Measurements from ENCODE around the gene TAMM41.
A peak's percentile ranks its signal among the peaks of the same experiment; 100 is the strongest.
"Not testable (repeated sequence)": the region's sequence is repeated elsewhere in the genome, so short reads cannot be mapped to it uniquely, and the experiment has no call there.

The TAMM41 gene

DNA sequence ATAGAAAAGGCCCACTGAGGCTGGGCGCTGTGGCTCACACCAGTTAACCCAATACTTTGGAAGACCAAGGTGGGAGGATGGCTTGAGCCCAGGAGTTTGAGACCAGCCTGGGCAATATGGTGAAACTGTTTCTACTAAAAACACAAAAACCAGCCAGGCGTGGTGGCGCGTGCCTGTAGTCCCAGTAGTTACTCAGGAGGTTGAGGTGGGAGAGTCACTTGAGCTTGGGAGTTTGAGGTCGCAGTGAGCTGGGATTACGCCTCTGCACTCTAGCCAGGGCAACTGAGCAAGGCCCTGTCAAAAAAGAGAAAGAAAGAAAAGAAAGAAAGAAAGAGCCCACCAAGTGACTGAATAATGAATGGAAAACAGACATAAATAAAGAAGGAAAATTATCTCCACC is 32.0 kb downstream of the TAMM41 start:
- DNase-seq (ENCODE audit: low read depth in 2 of 2): no peak

GRCh38 chr3:11810276-11810675 is 36.4 kb downstream of the TAMM41 start:
- no peak for DNase-seq (ENCODE audit: low read depth in 2 of 2)

DNA sequence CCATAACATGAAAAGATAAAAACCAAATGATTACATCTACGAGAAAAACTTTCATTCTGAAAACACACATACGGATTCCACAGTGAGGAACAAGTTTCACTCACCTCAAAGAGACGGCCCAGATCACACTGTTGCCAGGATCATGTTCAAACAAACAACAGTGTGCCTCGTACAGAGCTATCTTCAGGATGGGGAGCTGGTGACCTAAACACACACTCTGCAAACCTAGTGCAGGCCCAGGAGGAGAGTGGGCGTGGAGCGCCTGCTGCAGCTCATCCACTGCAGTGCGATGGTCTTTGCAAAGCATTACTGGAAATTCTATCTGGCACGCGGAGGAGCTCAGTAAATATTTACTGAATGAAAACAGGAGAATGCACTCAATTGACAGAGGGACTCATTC is 38.5 kb downstream of the TAMM41 start:
- DNase-seq (ENCODE audit: low read depth in 2 of 2): no peak

GRCh38 chr3:11807686-11808085 is 39.0 kb downstream of the TAMM41 start:
- DNase-seq (ENCODE audit: low read depth in 2 of 2): no peak

DNA sequence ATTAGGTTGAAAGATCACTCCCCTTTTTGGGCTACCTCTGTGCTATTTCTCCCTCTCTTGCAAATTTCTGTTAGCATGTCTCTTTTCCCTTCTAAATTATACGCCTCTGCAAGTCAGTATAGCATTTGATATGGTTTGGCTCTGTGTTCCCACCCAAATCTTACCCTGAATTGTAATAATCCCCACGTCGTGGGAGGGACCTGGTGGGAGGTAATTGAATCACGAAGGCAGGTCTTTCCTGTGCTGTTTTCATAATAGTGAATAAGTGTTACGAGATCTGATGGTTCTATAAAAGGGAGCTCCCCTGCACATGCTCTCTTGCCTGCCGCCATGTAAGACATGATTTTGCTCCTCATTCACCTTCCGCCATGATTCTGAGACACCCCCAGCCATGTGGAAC is 41.0 kb downstream of the TAMM41 start:
- DNase-seq (ENCODE audit: low read depth in 2 of 2): no peak

- no peak for DNase-seq (ENCODE audit: low read depth in 2 of 2)
Observed at GRCh38 chr3:11803977-11804892, 42.5 kb downstream of the TAMM41 start.

GRCh38 chr3:11799791-11800190 is 46.9 kb downstream of the TAMM41 start:
- DNase-seq (ENCODE audit: low read depth in 2 of 2): no peak

DNA sequence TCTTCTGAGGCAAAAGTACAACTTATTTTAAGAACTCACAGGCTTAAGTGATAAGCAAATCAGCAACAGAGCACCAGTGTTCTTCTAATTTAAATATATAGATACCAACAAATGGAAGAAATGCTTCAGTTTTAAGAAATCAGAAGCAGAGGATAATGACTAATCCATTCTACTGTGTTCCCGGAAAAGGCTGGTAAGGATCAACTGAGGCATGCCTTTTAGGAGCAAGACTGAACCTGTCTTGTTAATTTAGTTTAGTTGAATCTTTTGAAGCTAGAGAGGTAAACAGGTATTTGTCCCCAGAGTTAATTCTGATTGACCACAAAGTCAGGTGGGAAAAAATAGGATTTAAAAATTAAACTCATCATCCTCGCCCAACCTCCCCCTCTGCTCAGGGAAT is 51.8 kb downstream of the TAMM41 start:
- DNase-seq (ENCODE audit: low read depth in 2 of 2): no peak

- no peak for DNase-seq (ENCODE audit: low read depth in 2 of 2)
Observed at GRCh38 chr3:11791339-11792200, 55.1 kb downstream of the TAMM41 start.

GRCh38 chr3:11789412-11789811 is 57.3 kb downstream of the TAMM41 start:
- no peak for DNase-seq (ENCODE audit: low read depth in 2 of 2)

DNA sequence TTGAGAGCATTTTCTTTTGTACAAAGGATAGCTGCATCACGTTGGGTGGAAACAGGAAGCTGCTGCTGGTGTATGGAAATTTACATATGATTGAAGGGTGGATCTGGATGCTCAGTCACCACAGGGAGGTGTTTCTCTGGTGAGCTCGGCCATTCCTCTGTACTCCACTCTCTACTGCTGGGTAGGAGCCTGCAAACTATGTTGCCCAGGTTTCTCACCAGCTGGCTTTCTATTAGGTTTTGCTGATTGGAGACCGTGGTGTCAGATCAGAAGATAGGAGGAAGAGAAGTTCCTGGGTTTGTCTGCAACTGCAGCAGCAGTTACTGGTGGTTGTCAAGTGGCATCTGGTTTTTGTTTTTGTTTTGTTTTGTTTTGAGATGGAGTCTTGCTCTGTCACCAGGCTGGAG is 61.7 kb downstream of the TAMM41 start:
- DNase-seq (ENCODE audit: low read depth in 2 of 2): no peak

DNA sequence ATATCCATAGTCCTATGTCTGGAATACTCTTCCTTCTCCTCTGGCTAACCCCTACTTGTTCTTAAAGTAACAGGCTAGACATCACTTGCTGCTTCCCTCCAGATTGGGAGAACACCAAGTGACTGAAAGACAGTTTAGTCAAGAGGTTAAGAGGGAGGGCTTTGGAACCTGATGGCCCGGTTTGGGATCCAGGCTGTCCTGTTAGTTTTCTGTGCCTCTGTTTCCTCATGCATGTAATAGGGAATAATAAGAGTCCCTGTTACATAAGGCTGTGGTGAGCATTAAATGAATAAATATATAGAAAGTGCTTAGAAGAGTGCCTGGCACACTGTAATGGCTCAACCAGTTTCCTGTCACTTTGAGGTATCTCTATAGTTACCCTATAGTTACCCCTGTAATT is 66.3 kb downstream of the TAMM41 start:
- DNase-seq (ENCODE audit: low read depth in 2 of 2): no peak

- DNase-seq (ENCODE audit: low read depth in 2 of 2): no peak
Observed at GRCh38 chr3:11779626-11780025, 67.1 kb downstream of the TAMM41 start.

- no peak for DNase-seq (ENCODE audit: low read depth in 2 of 2)
Observed at GRCh38 chr3:11778248-11778647, 68.4 kb downstream of the TAMM41 start.

GRCh38 chr3:11776346-11776745 is 70.3 kb downstream of the TAMM41 start:
- no peak for DNase-seq (ENCODE audit: low read depth in 2 of 2)

DNA sequence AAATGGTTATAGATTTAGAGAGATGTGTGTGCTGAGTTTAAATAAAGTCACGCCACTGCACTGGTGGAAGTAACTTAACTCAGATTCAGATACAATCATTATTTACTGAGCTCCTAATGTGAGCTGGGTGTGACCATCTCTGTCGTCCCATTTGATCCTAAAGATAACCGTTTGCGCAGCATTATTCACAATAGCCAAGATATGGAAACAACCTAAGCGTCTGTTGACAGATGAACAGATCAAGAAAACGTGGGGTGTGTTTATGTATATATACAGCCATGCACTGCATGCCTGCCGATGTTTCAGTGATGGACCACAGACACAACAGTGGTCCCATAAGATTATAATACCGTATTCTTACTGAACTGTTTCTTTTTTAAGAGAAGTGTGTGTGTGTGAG is 71.2 kb downstream of the TAMM41 start:
- DNase-seq (ENCODE audit: low read depth in 2 of 2): no peak

DNA sequence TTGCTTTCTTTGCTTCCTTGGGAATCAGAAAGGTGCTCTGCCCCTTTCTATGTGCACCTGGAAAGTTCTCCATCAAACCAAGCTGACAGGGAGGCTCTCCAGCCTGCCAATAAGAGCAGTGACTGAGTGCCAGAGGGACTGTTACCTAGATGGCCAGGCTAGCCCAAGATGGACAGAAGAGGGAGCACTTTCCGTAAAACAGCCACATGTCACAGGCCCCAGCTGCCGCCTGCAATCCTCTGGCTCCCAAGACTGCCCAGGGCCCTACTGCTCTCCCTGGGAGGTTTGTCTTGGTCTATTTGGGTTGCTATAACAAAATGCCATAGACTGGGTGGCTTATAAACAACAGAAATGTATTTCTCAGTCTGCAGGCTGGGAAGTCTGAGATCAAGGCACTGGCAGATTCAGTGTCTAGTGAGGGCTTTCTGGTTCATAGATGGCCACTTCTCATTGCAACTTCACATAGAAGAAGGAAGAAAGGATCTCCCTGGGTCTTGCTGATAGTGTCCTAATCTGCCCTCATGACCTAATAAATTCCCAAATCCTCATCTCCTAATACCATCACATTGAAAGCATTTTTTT is 72.3 kb downstream of the TAMM41 start:
- DNase-seq (ENCODE audit: low read depth in 2 of 2): no peak

GRCh38 chr3:11771931-11772330 is 74.8 kb downstream of the TAMM41 start:
- DNase-seq (ENCODE audit: low read depth in 2 of 2): not testable (repeated sequence)

GRCh38 chr3:11770477-11771391 is 76.0 kb downstream of the TAMM41 start:
- DNase-seq (ENCODE audit: low read depth in 2 of 2): peak; percentile 52 to 62

DNA sequence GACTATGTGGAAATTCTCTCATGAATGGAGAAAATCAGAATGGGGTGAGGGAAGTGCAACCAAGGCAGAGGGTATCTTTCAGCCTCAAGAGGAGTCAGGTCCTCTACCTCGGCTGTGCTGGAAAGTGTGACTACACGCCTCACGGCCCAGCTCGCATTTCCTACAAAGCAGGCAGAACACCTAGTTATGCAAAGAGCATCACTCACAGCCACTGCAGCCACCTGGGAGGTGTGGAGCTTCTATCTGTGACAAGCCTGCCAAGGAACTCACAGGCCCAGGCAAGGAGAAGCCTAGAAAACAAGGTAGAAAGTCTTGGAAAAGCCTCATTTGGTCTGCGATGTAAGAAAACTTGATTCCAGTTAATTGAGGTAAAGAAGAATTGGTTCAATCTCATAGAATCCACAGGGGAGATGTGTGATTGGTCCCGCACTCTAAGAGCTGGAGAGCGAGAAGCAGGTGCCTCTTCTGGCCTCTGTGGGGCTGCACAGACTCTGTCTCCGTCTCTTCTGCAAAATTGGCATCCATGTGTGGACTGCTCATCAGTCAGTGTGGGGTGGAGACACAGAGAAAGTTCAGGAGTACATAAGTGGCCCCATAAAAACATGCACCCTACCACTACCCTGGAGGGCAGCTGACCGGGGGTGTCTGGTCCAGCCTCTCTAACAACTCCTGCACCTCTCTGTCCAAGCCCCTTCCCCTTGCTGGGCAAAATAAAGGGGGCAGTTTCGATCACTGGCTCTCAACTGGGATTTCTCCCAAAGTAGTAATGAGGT is 76.8 kb downstream of the TAMM41 start:
- no peak for DNase-seq (ENCODE audit: low read depth in 2 of 2)

DNA sequence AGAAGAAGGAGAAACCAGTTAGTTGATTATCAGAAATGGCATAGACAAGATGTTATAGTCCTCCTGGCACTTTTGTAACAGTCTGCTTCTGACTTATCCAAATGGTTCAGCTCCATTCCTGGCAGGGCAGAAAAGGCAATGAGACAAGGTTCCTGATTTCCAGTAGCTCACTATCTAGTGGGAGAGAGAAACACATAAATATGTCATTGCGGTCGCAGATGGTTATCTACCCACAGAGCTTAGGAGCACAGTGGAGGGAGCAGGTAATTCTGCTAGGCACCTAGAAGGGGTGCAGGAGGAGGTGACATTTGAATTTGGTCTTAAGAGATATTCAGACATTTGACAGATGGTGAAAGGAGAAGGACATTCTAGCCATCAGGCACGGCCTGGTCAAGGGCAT is 78.1 kb downstream of the TAMM41 start:
- no peak for DNase-seq (ENCODE audit: low read depth in 2 of 2)
